22Rv1 (cell line): ENCODE data around the gene PREX1.

Experiments used
- CTCF ChIP-seq: fragments of 450-650 bp; IDR thresholded peaks from 2 replicates; pipeline ENCODE4 v1.5.1; 2017; ENCODE audit warnings: mild to moderate bottlenecking
- ZFX ChIP-seq: fragments of 450-650 bp; IDR thresholded peaks from 2 replicates; pipeline ENCODE4 v1.6.1; 2017; ENCODE audit warnings: antibody characterized with exemption, borderline replicate concordance

- no peak for TF ChIP-seq CTCF
- no peak for TF ChIP-seq ZFX
Observed at GRCh38 chr20:48766961-48767960, 60.5 kb downstream of the PREX1 start.
